Activated T-cell treated with anti-CD3 and anti-CD28 coated beads, Interleukin-2, amount 50 U/mL, for 4 hours (primary cell): ENCODE measurements around the gene TIMM10B. TPM values are rescaled to one million over a fixed set of nuclear protein-coding genes. Genes with fewer than 3 reads are reported as not detected.

Source experiments
- ATAC-seq, 2 donors: fragments of 200-7000 bp; cut with Tn5 transposase; one replicate each; pipeline ENCODE4 v1.10.0; 2021
- DNase-seq: peaks from one replicate; pipeline ENCODE4 v3.0.0-alpha.2; 2020
- H3K27me3 Mint-ChIP-seq: one replicate; pipeline ENCODE4 v1.8.0; 2021; ENCODE audit warnings: low read depth, mixed read lengths
- H3K36me3 Mint-ChIP-seq: one replicate; pipeline ENCODE4 v1.8.0; 2022; ENCODE audit warnings: mixed read lengths; ENCODE audit not compliant: insufficient read depth
- H3K4me1 Mint-ChIP-seq: one replicate; pipeline ENCODE4 v1.8.0; 2021; ENCODE audit warnings: low read depth, mixed read lengths
- H3K4me3 Mint-ChIP-seq: one replicate; pipeline ENCODE4 v1.8.0; 2021; ENCODE audit warnings: mild to moderate bottlenecking, moderate library complexity, mixed read lengths
- H3K9me3 Mint-ChIP-seq: one replicate; pipeline ENCODE4 v1.8.0; 2021; ENCODE audit warnings: mixed read lengths
- total RNA-seq, 3 donors: library from RNA; stranded (reverse); gene quantifications; one replicate each; pipeline ENCODE4 v1.2.1, GENCODE V29; 2021

The TIMM10B gene
- total RNA-seq, 3 donors from 2014 or later = 45.4 to 48.5 (median 48.1) TPM

DNA sequence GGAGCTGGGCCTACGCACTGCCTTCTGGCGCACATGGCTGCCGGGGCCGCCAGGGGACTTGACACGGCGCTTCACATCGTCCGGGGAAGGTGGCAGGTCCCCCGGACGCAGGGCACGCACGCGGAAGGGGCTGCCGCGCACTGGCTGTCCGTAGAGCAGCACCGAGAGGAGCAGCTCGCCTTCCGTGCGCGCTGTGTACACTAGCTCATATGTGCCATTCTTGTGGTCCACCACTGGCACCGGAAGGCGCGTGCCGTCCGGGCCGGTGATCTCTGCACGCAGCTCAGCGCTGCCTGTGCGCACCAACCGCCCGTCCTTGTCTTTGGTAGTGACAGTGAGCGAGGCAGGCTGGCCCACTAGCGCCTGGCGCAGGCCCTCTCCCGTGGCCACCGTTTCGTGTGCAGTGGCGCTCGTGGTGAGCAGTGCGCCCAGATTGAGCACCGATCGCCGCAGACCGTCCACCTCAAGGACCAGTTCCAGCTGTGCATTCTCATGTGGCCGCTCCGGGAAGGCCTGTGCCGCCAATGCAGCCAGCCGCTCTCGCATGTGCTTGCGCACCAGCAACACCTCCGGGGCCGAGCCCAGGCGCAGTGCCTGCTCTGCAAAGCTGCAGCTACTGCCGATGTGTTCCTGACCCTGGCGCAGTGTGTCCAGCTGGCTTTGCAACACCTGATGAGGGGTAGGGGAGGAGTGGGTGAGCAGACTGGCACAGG, 24.8 kb upstream of the TIMM10B start:
- Mint-ChIP-seq H3K4me3 (no peak overlapping the region), H3K9me3 (no peaks in the 10 kb centered on the region), H3K27me3 (no peaks in the 10 kb centered on the region), H3K36me3 (peaks cover 18% of the 10 kb centered on the region), H3K4me1 (no peaks in the 10 kb centered on the region)
- ATAC-seq (no peak), DNase-seq (no peak)

DNA sequence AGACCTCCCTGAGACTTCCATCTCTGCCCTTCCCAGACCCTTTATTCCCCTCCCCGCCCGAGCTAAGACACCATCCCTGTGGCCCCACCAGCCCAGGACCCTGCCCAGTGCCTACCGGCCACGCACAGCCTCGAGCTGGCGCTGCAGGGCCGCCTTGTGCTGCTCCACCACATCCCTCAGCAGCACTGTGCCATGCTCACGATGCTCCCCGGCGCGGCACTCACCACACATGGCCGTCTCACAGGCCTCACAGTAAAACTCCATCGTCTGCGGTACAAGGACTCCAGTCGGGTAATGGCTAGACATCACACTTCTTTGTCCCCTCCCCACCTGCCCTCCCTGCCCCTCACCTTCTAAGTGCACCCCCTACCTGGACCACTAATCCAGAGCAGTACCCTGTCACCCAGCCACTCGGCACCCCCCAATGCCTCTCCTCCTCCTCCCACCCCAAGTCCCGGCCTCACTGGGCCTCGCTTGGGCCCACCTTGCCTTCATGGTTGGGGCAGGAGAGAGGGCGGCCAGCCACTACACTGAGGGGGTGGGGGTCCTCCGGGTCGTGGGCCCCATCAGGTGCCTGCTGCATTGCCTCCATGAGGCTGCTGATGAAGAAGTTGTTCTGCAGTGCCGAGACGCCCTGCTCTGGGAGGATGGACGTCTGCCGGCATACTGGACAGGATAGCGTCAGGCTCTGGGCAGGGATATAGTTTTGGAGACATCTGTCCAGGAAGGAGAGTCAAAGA, 23.6 kb upstream of the TIMM10B start:
- DNase-seq = no peak
- Mint-ChIP-seq H3K9me3 (no peaks in the 10 kb centered on the region), H3K36me3 (peaks cover 18% of the 10 kb centered on the region), H3K4me1 (no peaks in the 10 kb centered on the region), H3K4me3 (no peak overlapping the region), H3K27me3 (no peaks in the 10 kb centered on the region)
- ATAC-seq = no peak

DNA sequence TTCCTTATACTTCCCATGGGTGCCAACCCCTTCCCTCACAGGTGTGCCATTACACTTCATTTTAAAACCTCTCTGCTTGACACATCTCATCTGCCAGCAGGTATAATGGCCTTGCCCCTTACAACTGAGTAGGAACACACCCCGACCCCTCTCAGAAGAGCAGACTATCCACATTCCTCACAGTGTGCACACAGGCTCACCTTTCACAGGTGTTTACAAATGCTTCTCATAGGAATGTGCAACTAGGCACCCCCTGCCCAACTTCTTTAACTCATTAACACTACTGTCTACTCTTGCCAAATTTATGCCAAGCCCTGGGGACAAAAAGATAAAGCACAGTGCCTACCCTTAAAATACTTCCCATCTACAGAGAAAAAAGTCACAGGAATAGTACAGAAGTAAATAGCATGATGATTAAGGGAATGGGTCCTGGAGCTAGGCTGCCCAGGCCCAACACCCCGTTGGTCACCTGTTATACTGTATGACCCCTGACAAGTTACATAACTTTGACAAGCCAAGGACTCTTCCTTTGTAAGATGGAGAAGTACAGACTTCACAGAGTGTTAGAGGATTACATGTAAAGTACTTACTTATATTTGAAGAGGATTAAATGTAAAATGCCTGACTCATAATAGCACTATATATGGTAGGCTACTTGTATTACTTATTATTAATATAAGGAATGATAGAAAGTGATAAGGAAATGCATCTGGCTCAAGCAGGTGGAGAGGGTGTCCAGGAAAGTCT, 22.8 kb upstream of the TIMM10B start:
- Mint-ChIP-seq H3K4me3 (no peak overlapping the region), H3K9me3 (no peaks in the 10 kb centered on the region), H3K4me1 (no peaks in the 10 kb centered on the region), H3K27me3 (no peaks in the 10 kb centered on the region), H3K36me3 (peaks cover 21% of the 10 kb centered on the region)
- no peak for ATAC-seq
- DNase-seq = no peak

DNA sequence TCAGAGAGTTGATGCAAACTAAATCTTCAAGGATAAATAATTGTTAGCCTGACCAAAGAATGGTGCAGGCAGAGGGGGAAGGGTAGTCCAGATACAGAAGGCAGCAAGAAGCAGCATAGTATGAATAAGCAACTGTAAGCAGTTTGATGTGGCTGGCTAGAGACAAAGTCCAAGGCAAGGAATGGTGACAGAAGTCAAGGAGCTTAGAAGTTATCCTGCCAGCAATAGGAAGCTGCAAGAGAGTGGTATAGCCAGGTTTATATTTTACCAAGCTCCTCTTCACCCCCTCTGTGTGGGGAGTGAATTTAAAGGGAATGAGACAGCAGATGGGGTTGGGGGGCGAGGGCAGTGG, 22.2 kb upstream of the TIMM10B start:
- Mint-ChIP-seq H3K4me1 (no peaks in the 10 kb centered on the region), H3K9me3 (no peaks in the 10 kb centered on the region), H3K27me3 (no peaks in the 10 kb centered on the region), H3K36me3 (peaks cover 25% of the 10 kb centered on the region), H3K4me3 (no peak overlapping the region)
- ATAC-seq (no peak), DNase-seq (no peak)

DNA sequence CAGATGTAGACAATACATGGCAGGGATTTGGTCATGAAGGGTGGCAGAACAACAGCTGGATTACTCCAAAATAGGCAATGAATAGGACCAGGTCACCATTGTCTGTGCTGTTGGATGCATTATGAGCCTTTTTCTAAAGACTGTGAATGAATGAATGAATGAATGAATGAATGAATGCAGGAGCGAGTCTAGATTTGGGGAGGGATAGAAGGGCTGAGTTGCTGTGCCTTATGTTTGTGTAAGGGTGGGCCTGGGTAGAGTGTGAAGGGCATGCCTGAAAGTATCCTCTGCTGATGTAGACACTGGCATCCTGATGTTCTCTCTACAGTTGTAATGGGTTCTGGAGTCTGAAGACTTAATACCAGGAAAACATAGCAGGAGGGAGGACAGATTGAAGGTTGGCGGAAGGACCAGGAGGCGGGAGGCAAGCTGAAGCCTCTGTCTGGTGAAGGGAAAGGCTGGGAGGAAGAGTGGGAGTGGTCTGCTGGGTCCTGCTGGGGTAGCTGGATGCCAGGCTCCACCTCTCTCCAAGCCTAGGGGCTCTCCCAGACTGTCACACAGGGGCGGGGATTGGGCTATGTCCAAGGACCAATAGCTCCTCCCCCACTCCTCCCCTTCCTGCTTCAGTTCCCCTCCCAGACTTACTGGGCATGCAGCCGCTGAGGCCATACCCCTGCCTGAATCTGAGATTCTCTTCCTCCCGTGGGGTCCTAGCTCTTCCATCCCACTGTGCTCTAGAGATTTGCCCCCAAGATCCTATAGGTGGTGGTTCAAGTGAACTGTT, 12.4 kb upstream of the TIMM10B start:
- H3K4me3 Mint-ChIP-seq = no peak overlapping the region
- H3K9me3 Mint-ChIP-seq = no peaks in the 10 kb centered on the region
- peaks cover 16% of the 10 kb centered on the region for H3K4me1 Mint-ChIP-seq
- DNase-seq = no peak
- peaks cover 2% of the 10 kb centered on the region for H3K36me3 Mint-ChIP-seq
- no peak for ATAC-seq
- H3K27me3 Mint-ChIP-seq = no peaks in the 10 kb centered on the region

DNA sequence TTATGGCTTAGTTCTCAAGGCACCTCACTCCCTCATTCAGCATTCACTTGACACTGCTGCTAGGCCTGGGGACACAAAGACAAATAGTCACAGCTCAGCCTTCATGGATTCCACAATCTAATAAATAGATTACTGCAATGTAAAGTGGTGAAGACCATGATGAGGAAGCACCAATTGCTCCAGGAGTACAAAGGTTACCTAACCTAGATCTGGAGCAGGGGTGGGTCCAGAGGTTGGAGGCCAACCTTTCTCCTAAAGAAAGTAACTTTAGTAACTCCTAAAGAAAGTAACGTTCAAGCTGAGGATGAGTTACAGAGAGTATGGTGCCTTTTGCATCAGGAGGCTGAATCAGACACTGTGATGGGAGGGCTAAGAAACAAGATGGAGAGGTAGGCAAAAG, 11.7 kb upstream of the TIMM10B start:
- no peaks in the 10 kb centered on the region for H3K9me3 Mint-ChIP-seq
- H3K36me3 Mint-ChIP-seq = no peaks in the 10 kb centered on the region
- peaks cover 22% of the 10 kb centered on the region for H3K4me1 Mint-ChIP-seq
- DNase-seq (no peak), ATAC-seq (no peak)
- H3K4me3 Mint-ChIP-seq = no peak overlapping the region
- H3K27me3 Mint-ChIP-seq = no peaks in the 10 kb centered on the region

DNA sequence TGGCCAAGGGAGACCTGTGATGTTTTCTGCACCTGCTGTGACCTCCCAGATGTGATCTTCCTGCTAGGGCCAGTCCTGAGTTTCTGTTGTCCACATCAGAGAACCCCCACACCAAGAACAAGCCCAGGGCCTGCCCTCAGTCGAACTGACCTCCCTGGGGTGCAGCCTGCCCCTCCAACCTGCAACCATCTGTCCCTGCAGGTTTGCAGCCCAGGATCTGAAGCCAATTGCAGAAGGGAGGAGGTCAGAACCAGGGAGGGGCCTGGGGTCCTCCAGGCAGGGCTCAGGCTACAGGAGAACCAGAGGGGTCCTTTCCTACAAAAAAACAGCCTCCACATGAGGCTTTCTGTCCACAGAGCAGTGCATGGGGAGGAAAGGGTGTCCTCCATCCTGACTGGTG, 8.4 kb upstream of the TIMM10B start:
- peaks cover 22% of the 10 kb centered on the region for H3K4me1 Mint-ChIP-seq
- H3K4me3 Mint-ChIP-seq = peak overlapping the region; percentile 67
- DNase-seq (no peak), ATAC-seq (no peak)
- H3K27me3 Mint-ChIP-seq = no peaks in the 10 kb centered on the region
- H3K36me3 Mint-ChIP-seq = peaks cover 8% of the 10 kb centered on the region
- H3K9me3 Mint-ChIP-seq = no peaks in the 10 kb centered on the region

DNA sequence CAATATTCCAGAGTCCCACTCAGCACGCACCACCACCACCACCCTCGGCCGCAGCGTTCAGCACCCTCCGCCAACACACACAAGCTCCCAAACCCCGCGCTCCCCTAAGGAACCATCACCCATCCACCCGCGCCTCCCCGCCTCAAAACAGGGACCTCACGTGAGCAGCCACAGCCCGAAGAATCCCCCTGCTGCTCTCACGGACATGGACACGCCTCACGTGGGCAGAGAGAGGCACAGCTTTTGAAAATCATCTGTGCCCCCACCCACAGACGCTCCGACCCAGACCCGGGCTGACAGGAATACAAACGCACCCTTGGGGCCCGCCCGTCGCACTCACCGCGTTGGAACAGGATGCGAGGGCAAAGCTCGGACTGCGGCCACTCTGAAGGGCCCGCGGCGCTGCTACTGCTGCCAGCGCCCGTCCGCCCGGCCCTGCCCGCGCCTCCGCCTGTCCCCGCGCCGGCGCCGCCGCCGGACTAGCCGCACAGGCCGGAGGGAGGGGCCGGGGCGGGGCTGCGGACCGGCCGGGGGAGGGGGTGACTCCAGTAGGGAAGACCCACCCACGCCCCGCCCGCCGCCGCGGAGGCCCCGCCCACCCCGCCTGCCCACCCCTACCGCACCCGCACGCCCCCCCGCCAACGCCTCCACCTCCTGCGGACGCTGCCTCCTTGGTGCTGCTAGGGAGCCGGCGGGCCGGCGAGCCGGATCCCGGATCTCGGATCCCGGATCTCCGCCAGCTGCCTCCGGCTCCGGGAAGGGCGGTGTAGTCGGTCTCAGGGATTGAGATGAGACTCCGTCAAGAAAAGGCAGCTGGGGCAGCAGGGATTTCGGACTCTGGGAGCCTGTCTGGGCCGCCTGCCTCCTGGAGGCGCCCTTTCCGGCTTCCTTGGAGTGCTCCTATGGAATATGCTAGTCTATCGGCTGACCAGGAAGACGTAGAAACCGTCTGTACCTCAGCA, 7.6 kb upstream of the TIMM10B start, which contains the start of gene TRIM3:
Gene TRIM3, minus strand, starts transcription at position 491 of the 962 bp plus-strand sequence. CDS start 8,246 bp downstream, outside the sequence.
- ATAC-seq (peak; percentile 66 to 69), DNase-seq (peak; percentile 71)
- Mint-ChIP-seq H3K4me3 (peak within 1 kb of the TSS; percentile 83), H3K27me3 (no peaks in the 10 kb centered on the region), H3K4me1 (peaks cover 22% of the 10 kb centered on the region), H3K9me3 (no peaks in the 10 kb centered on the region), H3K36me3 (peaks cover 11% of the 10 kb centered on the region)

DNA sequence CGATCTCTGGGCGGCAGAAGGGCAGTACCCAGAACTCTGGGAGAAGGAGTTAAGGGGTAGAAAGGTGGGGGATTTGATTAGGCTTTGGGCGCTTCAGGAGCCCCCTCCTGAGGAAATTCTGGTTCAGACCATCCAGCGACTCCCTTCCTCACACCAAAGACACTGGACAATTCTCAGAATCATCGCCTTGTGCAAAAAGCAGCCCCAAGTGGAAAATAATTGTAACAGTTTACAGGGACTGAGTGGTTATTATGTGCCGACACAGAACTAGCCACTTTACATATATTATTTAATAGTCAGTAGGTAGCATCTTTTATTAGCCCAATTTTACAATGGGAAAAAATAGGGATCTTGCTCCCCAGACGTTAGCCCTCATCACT, 6.9 kb upstream of the TIMM10B start:
- Mint-ChIP-seq H3K9me3 (no peaks in the 10 kb centered on the region), H3K27me3 (no peaks in the 10 kb centered on the region), H3K36me3 (peaks cover 11% of the 10 kb centered on the region), H3K4me3 (peak overlapping the region; percentile 76), H3K4me1 (peaks cover 25% of the 10 kb centered on the region)
- ATAC-seq (peak in 1 of 2 donors; percentile 2), DNase-seq (no peak)

DNA sequence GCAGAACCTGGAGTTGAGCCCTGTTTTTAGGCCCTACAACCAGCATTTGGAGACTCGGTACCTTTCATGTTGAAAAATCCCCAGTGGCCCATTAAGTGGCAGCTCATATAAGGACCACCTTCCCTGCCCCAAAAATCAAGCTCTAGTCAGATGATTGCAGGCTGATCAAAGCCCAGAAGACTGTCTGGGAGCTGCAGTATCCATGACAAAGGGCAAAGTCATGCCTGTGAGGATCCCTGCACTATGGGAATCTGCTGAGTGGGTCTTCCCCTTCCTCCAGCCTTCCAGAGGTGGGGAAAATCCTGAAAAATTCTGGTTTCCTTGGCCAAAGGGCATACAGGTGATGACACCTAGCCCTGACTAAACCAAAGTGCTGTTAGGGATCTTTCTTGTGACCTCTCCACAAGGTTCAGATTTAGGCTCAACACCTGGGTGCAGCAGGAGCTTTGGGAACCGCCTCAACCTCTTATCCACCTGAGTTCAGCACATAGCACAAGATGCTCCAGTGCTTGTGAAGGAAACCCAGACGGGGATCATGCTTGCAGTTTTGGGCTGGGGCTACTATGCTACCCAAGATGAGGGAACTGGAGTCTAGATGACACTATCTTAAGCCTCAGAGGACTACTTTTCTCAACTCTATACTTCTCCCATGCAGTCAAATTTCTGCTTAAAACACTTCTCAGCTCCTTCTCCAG, 6.3 kb upstream of the TIMM10B start:
- H3K9me3 Mint-ChIP-seq = no peaks in the 10 kb centered on the region
- H3K27me3 Mint-ChIP-seq = no peaks in the 10 kb centered on the region
- H3K36me3 Mint-ChIP-seq = peaks cover 11% of the 10 kb centered on the region
- H3K4me3 Mint-ChIP-seq = peak overlapping the region; percentile 76
- DNase-seq (no peak), ATAC-seq (no peak)
- peaks cover 30% of the 10 kb centered on the region for H3K4me1 Mint-ChIP-seq

DNA sequence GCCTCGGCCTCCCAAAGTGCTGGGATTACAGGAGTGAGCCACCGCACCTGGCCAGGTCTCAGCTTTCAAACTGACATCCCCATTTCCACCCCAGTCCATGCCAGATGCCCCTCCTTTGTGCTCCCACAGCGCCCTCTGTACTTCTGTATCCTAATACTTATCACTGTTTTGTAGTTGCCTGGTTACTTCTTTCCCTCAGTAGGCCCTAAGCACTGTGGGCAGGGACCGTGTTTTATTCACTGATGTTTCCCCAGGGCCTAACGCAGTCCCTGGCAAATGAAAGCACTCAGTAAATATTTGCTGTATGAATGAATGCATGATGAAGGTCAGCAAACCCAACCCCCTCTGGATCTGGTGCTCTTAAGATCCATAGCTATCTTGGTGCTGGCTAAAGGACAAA, 5.4 kb upstream of the TIMM10B start:
- Mint-ChIP-seq H3K27me3 (no peaks in the 10 kb centered on the region), H3K4me3 (peak overlapping the region; percentile 10), H3K36me3 (peaks cover 11% of the 10 kb centered on the region), H3K9me3 (no peaks in the 10 kb centered on the region), H3K4me1 (peaks cover 37% of the 10 kb centered on the region)
- no peak for ATAC-seq
- no peak for DNase-seq

DNA sequence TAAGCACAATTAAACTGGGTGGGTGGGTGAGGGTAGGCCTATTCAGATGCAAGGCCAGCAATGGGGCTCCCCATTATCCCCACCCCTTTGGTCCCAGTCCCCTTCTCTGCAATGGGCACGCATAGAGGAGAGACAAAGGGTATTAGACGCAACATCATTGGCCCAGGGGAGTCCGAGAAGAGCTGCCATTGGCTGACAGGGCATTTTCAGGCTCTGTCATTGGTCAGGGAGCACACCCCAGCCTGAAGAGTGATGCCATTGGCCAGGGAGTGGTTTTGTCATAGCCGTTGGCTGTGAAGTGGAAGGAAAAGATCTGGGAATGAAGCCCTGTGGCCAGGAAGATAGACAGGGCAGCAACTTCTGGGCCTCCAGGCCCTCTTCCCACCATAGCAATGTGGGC, 4.7 kb upstream of the TIMM10B start:
- Mint-ChIP-seq H3K4me3 (no peak overlapping the region), H3K4me1 (peaks cover 37% of the 10 kb centered on the region), H3K9me3 (no peaks in the 10 kb centered on the region), H3K36me3 (peaks cover 11% of the 10 kb centered on the region), H3K27me3 (no peaks in the 10 kb centered on the region)
- no peak for DNase-seq
- no peak for ATAC-seq
